K562 (cell line): ENCODE measurements around the gene SRSF11. TPM values are rescaled to one million over a fixed set of nuclear protein-coding genes. Genes with fewer than 3 reads are reported as not detected.

Source experiments
- ATAC-seq: fragments of 200-7000 bp; cut with Tn5 transposase; 3 replicates; pipeline ENCODE4 v1.9.1; 2020; ENCODE audit warnings: moderate library complexity
- BruUV-seq: library from RNA; stranded (reverse); fragments of 400-500 nt; replicated peaks from 2 replicates; lab custom pipeline; 2021; lab: Mats Ljungman, UMichigan
- CTCF ChIA-PET: fragments of 300-600 bp; formaldehyde crosslinking; extraction: SDS; loops from one replicate; lab custom pipeline; 2021; ENCODE audit warnings: low intra/inter-chr PET ratio; lab: Yijun Ruan, JAX
- POLR2A ChIA-PET: fragments of 300-600, 350-650 bp; sonication (Branson Sonifier 250); formaldehyde crosslinking; extraction: SDS; loops from one replicate; lab custom pipeline; 2021; ENCODE audit warnings: antibody characterized with exemption, inconsistent platforms; lab: Yijun Ruan, JAX
- DNase-seq, 4 experiments: peaks; one replicate each; pipeline versions ENCODE4 v3.0.0 to v3.0.0-alpha.2; 2011 to 2018; ENCODE audit warnings: low spot score in 3 of 4, mixed read lengths in 3 of 4; ENCODE audit errors: extremely low read depth in 1 of 4
- FAIRE-seq: peaks from 2 replicates; lab custom pipeline; 2011; peaks lifted over from hg19 to GRCh38; lab: Jason Lieb, UNC
- H2AFZ ChIP-seq: 2 replicates; pipeline ENCODE4 v1.6.0; 2011; ENCODE audit warnings: low read depth, low read length, control low read depth, inconsistent platforms
- H3K27ac ChIP-seq: fragments of 200-600 bp; 3 replicates; pipeline ENCODE4 v1.8.0; 2011; ENCODE audit warnings: low read depth, mild to moderate bottlenecking, control low read depth, inconsistent platforms, low read length, moderate library complexity, mixed read lengths; ENCODE audit errors: extremely low read depth
- H3K27me3 ChIP-seq, 2 experiments: fragments of 300-600 bp in 1 of 2; 2 replicates in 1 of 2; 3 replicates in 1 of 2; pipeline versions ENCODE4 v1.6.0 to v1.8.0; 2011; ENCODE audit warnings: inconsistent platforms in 2 of 2, low read length in 2 of 2, mild to moderate bottlenecking in 1 of 2, mixed read lengths in 1 of 2, moderate library complexity in 1 of 2; ENCODE audit not compliant: control insufficient read depth in 2 of 2, insufficient read depth in 2 of 2
- H3K36me3 ChIP-seq: fragments of 300-600 bp; 3 replicates; pipeline ENCODE4 v1.8.0; 2011; ENCODE audit warnings: mild to moderate bottlenecking, low read length, inconsistent platforms; ENCODE audit not compliant: control insufficient read depth, insufficient read depth
- H3K4me1 ChIP-seq, 2 experiments: fragments of 200-600 bp in 1 of 2; replicated peaks in 1 of 2; 2 replicates in 1 of 2; 3 replicates in 1 of 2; pipeline versions ENCODE4 v1.5.1 to v1.8.0; 2011; ENCODE audit warnings: inconsistent platforms in 2 of 2, low read length in 2 of 2, mild to moderate bottlenecking in 1 of 2, mixed read lengths in 1 of 2, moderate library complexity in 1 of 2; ENCODE audit not compliant: control insufficient read depth in 2 of 2, insufficient read depth in 2 of 2
- H3K4me2 ChIP-seq: 2 replicates; pipeline ENCODE4 v1.6.1; 2011; ENCODE audit warnings: low read length, control low read depth, inconsistent platforms, mixed read lengths; ENCODE audit not compliant: insufficient read depth
- H3K4me3 ChIP-seq: fragments of 200-600 bp; sonication (generic), shearing (Covaris generic); 2 replicates; pipeline ENCODE4 v1.5.1; 2016; ENCODE audit warnings: control low read depth, inconsistent platforms
- H3K79me2 ChIP-seq: fragments of 200-600 bp; 3 replicates; pipeline ENCODE4 v1.8.0; 2011; ENCODE audit warnings: low read length, inconsistent platforms; ENCODE audit not compliant: control insufficient read depth, insufficient read depth
- H3K9ac ChIP-seq, 2 experiments: 2 replicates each; pipeline versions ENCODE4 v1.6.0 to v1.6.1; 2011; ENCODE audit warnings: low read depth in 2 of 2, low read length in 2 of 2, control low read depth in 1 of 2, inconsistent platforms in 1 of 2, mild to moderate bottlenecking in 1 of 2, mixed read lengths in 1 of 2; ENCODE audit not compliant: insufficient read depth in 1 of 2
- H3K9me1 ChIP-seq: one replicate; pipeline ENCODE4 v1.6.0; 2011; ENCODE audit warnings: inconsistent platforms, mild to moderate bottlenecking, low read length, moderate library complexity; ENCODE audit not compliant: control insufficient read depth, insufficient read depth
- H3K9me3 ChIP-seq: replicated peaks from 2 replicates; pipeline ENCODE4 v1.5.1; 2011; ENCODE audit warnings: low read depth, low read length, inconsistent platforms; ENCODE audit not compliant: control insufficient read depth, insufficient read depth
- H4K20me1 ChIP-seq: replicated peaks from 2 replicates; pipeline ENCODE4 v1.6.1; 2011; ENCODE audit warnings: low read length, inconsistent platforms, mixed read lengths; ENCODE audit not compliant: control insufficient read depth, insufficient read depth
- CEBPG ChIP-seq, 3 experiments: fragments of 200-800 bp in 1 of 3; sonication (Bioruptor generic) in 1 of 3; sonication (generic) in 1 of 3; formaldehyde crosslinking in 1 of 3; IDR thresholded peaks in 2 of 3; conservative IDR thresholded peaks in 1 of 3; 2 replicates each; pipeline versions ENCODE4 v1.6.1 to v1.8.0; 2016 to 2022; ENCODE audit warnings: missing compliant biosample characterization in 2 of 3, missing genetic modification characterization in 2 of 3, mild to moderate bottlenecking in 1 of 3, missing genetic modification reagents in 1 of 3
- MYNN ChIP-seq, 2 experiments: sonication (generic); formaldehyde crosslinking in 1 of 2; IDR thresholded peaks; 2 replicates each; pipeline versions ENCODE4 v1.5.0 to v1.6.1; 2016 to 2020; ENCODE audit warnings: antibody characterized with exemption in 1 of 2, missing genetic modification reagents in 1 of 2
- RERE ChIP-seq: sonication (generic); formaldehyde crosslinking; IDR thresholded peaks from 2 replicates; pipeline ENCODE4 v1.8.0; 2023; ENCODE audit warnings: missing genetic modification reagents, mild to moderate bottlenecking, borderline replicate concordance
- ZNF77 ChIP-seq: fragments of 250-450 bp; sonication (Bioruptor Pico); IDR thresholded peaks from 2 replicates; pipeline ENCODE4 v1.5.0; 2020
- WGBS: fragments of 100-300 bp; shearing (Covaris generic); methylation state at CpG from one replicate; pipeline ENCODE4 v1.1.6; 2016; ENCODE audit warnings: low coverage, mixed read lengths; ENCODE audit not compliant: insufficient coverage; ENCODE audit errors: missing lambda C conversion rate; 5-methylcytosine and 5-hydroxymethylcytosine counted together
- in situ Hi-C: fragments of 300-500 bp; cut with MboI; formaldehyde crosslinking; loops from 4 replicates; pipeline ENCODE4 v1.15.0; 2018; ENCODE audit warnings: inconsistent platforms, mixed read lengths
- intact Hi-C: fragments of 100-400 bp; cut with micrococcal nuclease; formaldehyde crosslinking; loops from 2 replicates; pipeline ENCODE4 v1.14.2; 2022
- polyA plus RNA-seq, 8 experiments: library from polyadenylated mRNA; depleted of rRNA in 4 of 8; stranded (reverse) in 5 of 8; unstranded in 3 of 8; fragments of >200 nt; fragmentation: Nextera tagmentation in 2 of 8; fragmentation: Illumina TruSeq in 1 of 8; extraction: Ambion mirVana in 2 of 8; extraction: Trizol in 1 of 8; gene quantifications; 2 replicates each; pipeline versions ENCODE4 v1.2.1 to v1.2.3, GENCODE V29; 2011 to 2014; ENCODE audit warnings: inconsistent platforms in 1 of 8, missing spikeins in 1 of 8
- total RNA-seq, 7 experiments: library from RNA; depleted of rRNA in 6 of 7; stranded (reverse); fragments of >200 nt in 6 of 7; fragmentation: Illumina TruSeq in 2 of 7; extraction: Trizol in 2 of 7; gene quantifications; 2 replicates each; pipeline versions ENCODE4 v1.2.1 to v1.2.3, GENCODE V29; 2011 to 2021; ENCODE audit warnings: low replicate concordance in 1 of 7

The SRSF11 gene
- total and polyA plus RNA-seq, 9 of the 15 experiments (the other 6 are each of a cell fraction or from before 2014, with no cell fraction given) = 76.9 to 418 (median 190) TPM

- Histone ChIP-seq H4K20me1 (no peaks in the 10 kb centered on the region), H3K27me3 (no peaks in the 10 kb centered on the region), H3K4me1 (no peaks in the 10 kb centered on the region), H3K36me3 (peaks cover 22% of the 10 kb centered on the region; the same call in 2 of the 3 replicates), H2AFZ (no peak overlapping the region), H3K79me2 (no peaks in the 10 kb centered on the region), H3K27ac (no peak overlapping the region), H3K9me1 (no peaks in the 10 kb centered on the region), H3K4me3 (no peak overlapping the region), H3K9me3 (no peaks in the 10 kb centered on the region), H3K4me2 (no peak overlapping the region), H3K9ac (no peak overlapping the region)
- FAIRE-seq (peak; percentile 58), DNase-seq (no peak), ATAC-seq (peak; percentile 10)
- in situ Hi-C loops = no loop called here
- ChIA-PET POLR2A (interaction anchor here (0.8 to 1.4 kb wide), 7 partner anchors 10 to 156 kb away, joined by 3 to 5 read pairs (median 4); partner anchors contain the start of gene SRSF11), CTCF (no interaction called here)
- no peak for TF ChIP-seq MYNN (IDR thresholded peaks at IDR 0.05)
- TF ChIP-seq MYNN (CRISPR knock-in tag; IDR thresholded peaks at IDR 0.05) = no peak
- no peak for TF ChIP-seq ZNF77
- 0 out of 2 replicates have a peak, but pooled peaks have one; percentile 39 for TF ChIP-seq CEBPG (CRISPR knock-in tag; IDR thresholded peaks at IDR 0.05)
- no peak for TF ChIP-seq CEBPG (tag; conservative IDR thresholded peaks at IDR 0.05 in 1 of 2, IDR thresholded peaks at IDR 0.05 in 1 of 2)
- TF ChIP-seq RERE = no peak
- 27% methylated on average over 1 of the region's 1 CpG for WGBS
- intact Hi-C loops = loop anchor here (10.0 kb wide), 1 partner anchor 258 kb away; no protein-coding TSS in a partner anchor
- no TSS peak for BruUV-seq
These were observed 35.5 kb downstream of the SRSF11 start for GRCh38 chr1:70256664-70257063.
